ENCODE measurements around the gene PRKCZ.

PRKCZ gene

DNA sequence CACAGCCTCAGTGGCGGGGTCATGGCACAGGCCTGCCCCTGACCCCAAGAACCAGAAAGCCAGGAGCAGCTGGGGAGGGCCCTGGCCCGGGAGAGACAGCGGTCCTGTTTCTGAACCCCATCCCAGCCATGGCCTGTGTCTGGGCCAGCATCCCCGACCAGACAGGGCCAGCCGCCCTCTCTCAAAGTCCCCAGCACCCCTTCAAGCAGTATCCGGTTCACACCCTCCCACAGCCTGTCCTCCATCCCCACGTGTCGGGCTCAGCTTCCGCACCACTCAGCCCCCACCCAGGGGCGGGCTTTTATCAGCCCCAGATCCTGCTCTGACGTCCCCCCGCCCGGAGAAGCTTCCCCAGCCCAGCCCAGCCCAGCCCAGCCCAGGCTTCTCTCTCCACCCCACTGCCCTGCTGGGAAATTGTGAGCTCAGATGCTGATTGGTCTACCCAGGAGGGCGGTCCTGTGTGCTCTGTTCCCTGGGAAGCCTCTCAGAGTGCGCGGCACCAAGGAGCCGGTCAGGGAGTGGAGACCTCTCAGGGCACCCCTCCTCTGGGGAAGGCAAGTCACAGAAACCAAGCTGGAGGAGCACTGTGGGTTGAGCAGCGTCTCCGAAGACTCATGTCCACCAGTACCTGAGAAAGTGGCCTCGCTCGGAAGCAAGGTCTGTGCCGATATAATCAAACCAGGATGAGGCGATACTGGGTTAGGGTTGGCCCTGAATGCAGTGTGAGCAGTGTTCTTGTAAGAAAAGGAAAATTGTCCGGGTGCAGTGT, 149.0 kb downstream of the PRKCZ start:
- Histone ChIP-seq H3K4me3 (peak overlapping the region in 9 of 10 experiments; percentile 47 to 68 (median 57); a peak in 18 of 20 replicates), H3K9me3 (replicated peaks in 1 of 11) (no peaks in the 10 kb centered on the region), H3K4me1 (peaks cover 67 to 90% (median 87%) of the 10 kb centered on the region in 10 experiments), H3K4me2 (peak overlapping the region; percentile 78 to 100 (median 93)), H3K9ac (peak overlapping the region; percentile 51 to 73 (median 70); a peak in 21 of 22 replicates), H4K20me1 (peaks cover 0 to 32% (median 12%) of the 10 kb centered on the region in 11 experiments; a peak in 11 of 22 replicates), H3K36me3 (no peaks in the 10 kb centered on the region), H3K27me3 (no peaks in the 10 kb centered on the region), H3K27ac (peak overlapping the region in 10 of 11 experiments; percentile 46 to 83 (median 76); a peak in 21 of 22 replicates)
- no peak for TF ChIP-seq Cebpa-rat (IDR thresholded peaks at IDR 0.05)

DNA sequence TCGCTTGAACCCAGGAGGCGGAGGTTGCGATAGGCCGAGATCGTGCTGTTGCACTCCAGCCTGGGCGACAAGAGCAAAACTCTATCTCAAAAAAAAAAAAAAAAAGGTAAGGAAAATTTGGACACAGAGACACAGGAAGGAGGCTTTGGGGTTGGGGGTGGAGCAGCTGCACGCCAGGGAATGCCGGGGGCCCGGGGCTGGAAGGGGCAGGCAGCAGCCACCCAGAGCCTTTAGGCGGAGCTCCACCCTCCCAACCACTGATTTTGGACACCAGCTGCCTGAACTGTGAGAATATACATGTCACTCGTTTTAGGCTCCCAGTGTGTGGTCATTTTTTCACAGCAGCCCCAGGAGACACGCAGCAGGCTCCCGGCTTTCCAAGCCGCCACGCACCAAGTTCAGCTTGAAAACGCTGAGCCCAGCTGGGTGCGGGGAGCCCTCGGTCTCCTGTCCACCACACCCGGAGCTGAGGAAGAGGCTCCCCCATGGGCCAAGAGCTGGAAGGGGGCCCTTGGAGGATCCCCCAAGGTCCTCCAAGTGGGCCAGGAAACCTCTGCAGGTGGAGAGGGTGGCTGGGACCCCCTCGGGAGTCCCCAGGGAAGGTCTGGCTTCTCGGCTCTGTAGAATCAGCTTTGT, 150.2 kb downstream of the PRKCZ start:
- H3K27ac ChIP-seq, result no peak overlapping the region; a peak in 1 of 22 replicates
- H3K4me2 ChIP-seq, result peak overlapping the region; percentile 78 to 100 (median 93)
- H4K20me1 ChIP-seq, result peaks cover 0 to 32% (median 14%) of the 10 kb centered on the region in 11 experiments; a peak in 11 of 22 replicates
- no peaks in the 10 kb centered on the region for H3K36me3 ChIP-seq
- no peaks in the 10 kb centered on the region for H3K27me3 ChIP-seq
- H3K4me3 ChIP-seq, result peak overlapping the region in 7 of 10 experiments; percentile 9 to 68 (median 57); a peak in 13 of 20 replicates
- peak overlapping the region; percentile 24 to 73 (median 45); a peak in 19 of 22 replicates for H3K9ac ChIP-seq
- no peaks in the 10 kb centered on the region for H3K9me3 ChIP-seq (replicated peaks in 1 of 11)
- H3K4me1 ChIP-seq, result peaks cover 70 to 92% (median 90%) of the 10 kb centered on the region in 10 experiments
- TF ChIP-seq Cebpa-rat (IDR thresholded peaks at IDR 0.05), result no peak

GRCh38 chr1:2201062-2201461, 150.9 kb downstream of the PRKCZ start:
- Histone ChIP-seq H3K4me1 (peaks cover 70 to 92% (median 90%) of the 10 kb centered on the region in 10 experiments), H3K9me3 (replicated peaks in 1 of 11) (no peaks in the 10 kb centered on the region), H4K20me1 (peaks cover 0 to 32% (median 14%) of the 10 kb centered on the region in 11 experiments; a peak in 11 of 22 replicates), H3K4me3 (peak overlapping the region in 5 of 10 experiments; percentile 9 to 68 (median 63); a peak in 9 of 20 replicates), H3K27ac (no peak overlapping the region), H3K36me3 (no peaks in the 10 kb centered on the region), H3K27me3 (no peaks in the 10 kb centered on the region), H3K4me2 (peak overlapping the region; percentile 78 to 100 (median 93)), H3K9ac (peak overlapping the region in 9 of 11 experiments; percentile 24 to 73 (median 45); a peak in 13 of 22 replicates)
- no peak for TF ChIP-seq Cebpa-rat (IDR thresholded peaks at IDR 0.05)

DNA sequence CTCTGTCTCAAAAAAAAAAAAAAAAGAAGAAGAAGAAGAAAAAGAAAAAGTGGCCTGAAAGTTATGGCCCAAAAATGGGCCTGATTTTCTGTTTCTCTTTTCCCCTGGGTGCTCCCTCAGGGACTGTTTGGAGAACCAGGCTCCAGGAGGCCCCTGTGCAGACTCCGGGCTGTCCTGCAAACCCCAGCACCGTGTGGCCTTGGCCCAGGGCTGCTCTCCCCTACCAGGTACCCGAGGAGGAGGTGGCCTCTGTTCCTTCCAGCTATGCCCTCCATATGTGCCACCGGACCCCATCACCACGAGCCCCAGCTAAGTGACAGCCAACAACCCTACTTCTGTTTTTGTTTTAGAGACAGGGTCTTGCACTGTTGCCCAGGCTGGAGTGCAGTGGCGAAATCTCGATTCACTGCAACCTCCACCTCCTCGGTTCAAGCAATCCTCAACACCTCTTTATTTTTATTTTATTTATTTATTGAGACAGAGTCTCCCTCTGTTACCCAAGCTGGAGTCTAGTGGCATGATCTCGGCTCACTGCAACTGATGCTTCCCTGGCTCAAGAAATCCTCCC, 151.9 kb downstream of the PRKCZ start:
- TF ChIP-seq Cebpa-rat (IDR thresholded peaks at IDR 0.05), result no peak
- Histone ChIP-seq H3K36me3 (no peaks in the 10 kb centered on the region), H3K4me3 (no peak overlapping the region), H3K27me3 (no peaks in the 10 kb centered on the region), H3K9me3 (replicated peaks in 1 of 11) (no peaks in the 10 kb centered on the region), H3K4me2 (peak overlapping the region; percentile 78 to 100 (median 93)), H3K27ac (peak overlapping the region in 4 of 11 experiments; percentile 10 to 39 (median 16); a peak in 5 of 22 replicates), H4K20me1 (peaks cover 0 to 32% (median 14%) of the 10 kb centered on the region in 11 experiments; a peak in 11 of 22 replicates), H3K4me1 (peaks cover 68 to 94% (median 90%) of the 10 kb centered on the region in 10 experiments), H3K9ac (peak overlapping the region in 5 of 11 experiments; percentile 2 to 55 (median 27); a peak in 5 of 22 replicates)

DNA sequence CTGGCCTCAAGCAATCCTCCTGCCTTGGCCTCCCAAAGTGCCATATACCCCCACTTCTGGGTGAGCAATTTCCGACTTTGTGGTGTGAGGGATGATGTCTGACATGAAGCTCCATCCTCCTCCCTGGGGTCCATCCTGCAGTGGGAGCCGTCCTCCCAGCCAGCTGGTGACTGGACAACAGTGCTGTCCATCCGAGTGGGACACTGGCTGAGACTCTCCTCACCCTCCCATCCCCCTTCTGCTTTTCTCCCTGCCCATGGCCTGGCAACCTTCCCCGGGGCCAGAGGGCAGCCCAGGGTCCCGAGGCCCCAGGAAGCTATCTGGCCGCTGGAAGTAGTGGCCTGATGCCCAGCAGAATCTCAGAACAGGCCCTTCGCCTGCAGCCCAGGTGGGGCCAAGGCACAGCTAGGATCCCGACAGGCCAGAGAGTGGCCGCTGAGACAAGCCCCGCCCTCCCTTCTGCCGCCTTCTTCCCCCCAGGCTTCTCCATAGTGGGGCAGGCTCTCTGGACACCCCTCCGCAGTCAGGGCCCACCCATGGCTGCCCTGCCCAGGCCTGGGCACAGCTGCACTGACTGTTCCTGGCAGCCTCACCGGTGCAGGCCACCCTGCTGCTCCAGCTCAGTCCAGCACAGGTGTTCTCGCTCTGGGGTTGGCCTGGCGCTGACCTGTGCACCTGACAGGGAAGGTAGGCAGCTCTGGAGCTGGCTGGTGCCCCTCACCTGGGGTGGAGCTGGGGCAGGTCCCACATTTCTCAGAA, 152.8 kb downstream of the PRKCZ start:
- no peaks in the 10 kb centered on the region for H3K36me3 ChIP-seq
- H3K9me3 ChIP-seq (replicated peaks in 1 of 11), result no peaks in the 10 kb centered on the region
- H3K4me2 ChIP-seq, result peak overlapping the region in 10 of 11 experiments; percentile 93 to 100 (median 98); a peak in 14 of 22 replicates
- H3K27ac ChIP-seq, result no peak overlapping the region; a peak in 1 of 22 replicates
- peaks cover 0 to 32% (median 14%) of the 10 kb centered on the region in 11 experiments; a peak in 11 of 22 replicates for H4K20me1 ChIP-seq
- no peaks in the 10 kb centered on the region for H3K27me3 ChIP-seq
- TF ChIP-seq Cebpa-rat (IDR thresholded peaks at IDR 0.05), result no peak
- peaks cover 68 to 94% (median 87%) of the 10 kb centered on the region in 10 experiments for H3K4me1 ChIP-seq
- no peak overlapping the region for H3K4me3 ChIP-seq
- H3K9ac ChIP-seq, result peak overlapping the region in 4 of 11 experiments; percentile 15 to 77 (median 74); a peak in 6 of 22 replicates

DNA sequence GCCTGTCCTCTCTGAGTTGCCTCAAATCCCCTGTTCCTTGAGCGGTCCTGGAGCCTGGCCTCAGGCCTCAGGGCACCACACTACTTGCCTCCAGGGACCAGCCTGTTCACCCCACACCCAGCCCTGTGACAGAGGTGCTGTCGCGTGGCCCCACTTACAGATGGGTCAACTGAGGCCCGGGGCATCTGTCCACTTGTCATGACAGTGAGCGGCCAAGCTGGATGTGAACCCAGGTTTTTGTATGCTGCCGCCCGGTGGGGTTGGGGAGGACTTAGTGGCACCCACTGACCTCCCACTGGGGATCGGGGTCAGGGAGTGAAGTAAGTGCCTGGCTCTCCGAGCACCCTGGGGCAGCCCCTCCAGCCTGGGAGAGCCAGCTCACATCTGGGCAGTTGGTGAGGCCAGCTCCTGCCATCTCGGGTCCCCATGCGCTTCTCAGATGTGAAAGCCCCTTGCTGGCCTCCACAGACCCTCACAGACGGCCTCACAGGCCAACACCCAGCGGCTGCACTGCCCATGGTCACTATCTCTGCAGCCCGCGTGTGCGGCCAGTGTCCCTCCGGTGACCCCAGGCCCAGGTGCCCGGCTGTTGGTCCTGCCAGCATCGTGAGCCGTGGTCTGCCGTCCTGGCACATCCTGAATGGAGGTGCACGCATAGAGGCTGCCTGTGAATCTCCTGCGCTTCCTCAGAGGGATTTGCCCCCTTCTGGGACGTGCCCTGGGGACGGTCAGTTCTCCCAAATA, 153.6 kb downstream of the PRKCZ start:
- peak overlapping the region; percentile 93 to 100 (median 98) for H3K4me2 ChIP-seq
- peak overlapping the region; percentile 47 to 65 (median 53); a peak in 15 of 20 replicates for H3K4me3 ChIP-seq
- TF ChIP-seq Cebpa-rat (IDR thresholded peaks at IDR 0.05), result no peak
- peaks cover 60 to 91% (median 82%) of the 10 kb centered on the region in 10 experiments for H3K4me1 ChIP-seq
- peak overlapping the region; percentile 66 to 78 (median 75); a peak in 21 of 22 replicates for H3K9ac ChIP-seq
- no peaks in the 10 kb centered on the region for H3K9me3 ChIP-seq (replicated peaks in 1 of 11)
- H3K27me3 ChIP-seq, result no peaks in the 10 kb centered on the region
- H4K20me1 ChIP-seq, result peaks cover 0 to 32% (median 14%) of the 10 kb centered on the region in 11 experiments; a peak in 11 of 22 replicates
- H3K36me3 ChIP-seq, result no peaks in the 10 kb centered on the region
- H3K27ac ChIP-seq, result peak overlapping the region in 10 of 11 experiments; percentile 58 to 77 (median 68); a peak in 20 of 22 replicates

DNA sequence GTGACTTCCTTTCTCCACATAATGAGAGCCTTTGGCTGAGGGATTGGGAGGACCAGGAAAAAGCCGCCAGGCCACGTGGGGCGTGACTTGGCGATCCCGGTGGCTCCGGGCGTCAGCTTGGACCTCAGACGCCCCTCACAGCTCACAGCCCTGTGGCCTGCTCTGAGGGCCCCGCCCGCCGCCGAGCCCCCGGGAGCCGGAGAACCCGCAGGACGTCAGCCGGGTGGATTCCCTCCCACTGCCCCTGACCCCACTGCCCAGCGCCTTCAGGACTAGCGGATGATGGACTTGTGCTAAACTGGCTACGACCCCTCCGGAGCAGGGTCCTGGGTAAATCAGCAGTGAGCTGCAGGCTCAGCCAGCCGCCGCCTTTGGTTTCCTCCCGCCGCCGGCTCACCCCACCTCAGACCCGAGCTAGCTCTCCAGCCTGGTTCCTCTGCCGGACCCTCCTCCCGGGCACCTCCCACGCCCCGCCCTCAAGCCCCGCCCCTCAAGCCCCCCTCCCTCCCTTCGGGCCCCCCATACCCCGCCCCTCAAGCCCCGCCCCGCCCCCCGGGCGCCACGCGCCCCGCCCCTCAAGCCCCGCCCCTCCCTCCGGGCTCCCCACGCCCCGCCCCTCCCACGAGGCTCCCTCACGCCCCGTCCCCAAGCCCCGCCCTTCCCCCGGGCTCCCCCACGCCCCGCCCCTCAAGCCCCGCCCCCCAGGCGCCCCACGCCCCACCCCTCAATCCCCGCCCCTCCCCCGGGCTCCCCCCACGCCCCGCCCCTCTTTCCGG, 154.4 kb downstream of the PRKCZ start:
- Histone ChIP-seq H3K9ac (peak overlapping the region; percentile 66 to 78 (median 75)), H3K9me3 (replicated peaks in 1 of 11) (no peaks in the 10 kb centered on the region), H3K4me3 (peak overlapping the region; percentile 47 to 65 (median 53); a peak in 18 of 20 replicates), H3K27ac (peak overlapping the region; percentile 35 to 77 (median 68); a peak in 21 of 22 replicates), H3K27me3 (no peaks in the 10 kb centered on the region), H4K20me1 (peaks cover 0 to 34% (median 14%) of the 10 kb centered on the region in 11 experiments; a peak in 11 of 22 replicates), H3K4me1 (peaks cover 54 to 88% (median 75%) of the 10 kb centered on the region in 10 experiments), H3K36me3 (no peaks in the 10 kb centered on the region), H3K4me2 (peak overlapping the region; percentile 93 to 100 (median 98))
- TF ChIP-seq Cebpa-rat (IDR thresholded peaks at IDR 0.05), result no peak
